Amniotic stem cell (primary cell): ENCODE results near the gene SPATA13.
A peak's percentile ranks its signal among the peaks of the same experiment; 100 is the strongest.
"Not testable (repeated sequence)": the region's sequence is repeated elsewhere in the genome, so short reads cannot be mapped to it uniquely, and the experiment has no call there.

Experiments used
- DNase-seq: peaks from one replicate; lab custom pipeline; 2025; lab: John Stamatoyannopoulos, UW

The SPATA13 gene

GRCh38 chr13:24196593-24197197, 36.2 kb downstream of the SPATA13 start:
- DNase-seq, result no peak

GRCh38 chr13:24199016-24199415, 38.5 kb downstream of the SPATA13 start:
- no peak for DNase-seq

GRCh38 chr13:24202215-24202614, 41.7 kb downstream of the SPATA13 start:
- no peak for DNase-seq

- no peak for DNase-seq
Observed at GRCh38 chr13:24203273-24203672, 42.8 kb downstream of the SPATA13 start.

- no peak for DNase-seq
Observed at GRCh38 chr13:24203811-24204210, 43.3 kb downstream of the SPATA13 start.

- DNase-seq, result not testable (repeated sequence)
Observed at GRCh38 chr13:24205076-24205475, 44.6 kb downstream of the SPATA13 start.

GRCh38 chr13:24207841-24208667, 47.5 kb downstream of the SPATA13 start:
- DNase-seq, result peak; percentile 65

- DNase-seq, result no peak
Observed at GRCh38 chr13:24209138-24209537, 48.6 kb downstream of the SPATA13 start.

- DNase-seq, result no peak
Observed at GRCh38 chr13:24212254-24212653, 51.7 kb downstream of the SPATA13 start.

GRCh38 chr13:24212674-24213073, 52.2 kb downstream of the SPATA13 start:
- DNase-seq, result no peak

- DNase-seq, result no peak
Observed at GRCh38 chr13:24213932-24214331, 53.4 kb downstream of the SPATA13 start.

GRCh38 chr13:24214528-24214927, 54.0 kb downstream of the SPATA13 start:
- DNase-seq, result no peak

- DNase-seq, result no peak
Observed at GRCh38 chr13:24215126-24215525, 54.6 kb downstream of the SPATA13 start.

GRCh38 chr13:24215732-24216131, 55.2 kb downstream of the SPATA13 start:
- no peak for DNase-seq

- DNase-seq, result no peak
Observed at GRCh38 chr13:24216176-24216575, 55.7 kb downstream of the SPATA13 start.

GRCh38 chr13:24216779-24217178, 56.3 kb downstream of the SPATA13 start:
- not testable (repeated sequence) for DNase-seq

GRCh38 chr13:24217601-24218281, 57.2 kb downstream of the SPATA13 start:
- no peak for DNase-seq

GRCh38 chr13:24218338-24218737, 57.8 kb downstream of the SPATA13 start:
- no peak for DNase-seq

GRCh38 chr13:24218977-24219376, 58.5 kb downstream of the SPATA13 start:
- DNase-seq, result no peak

- peak; percentile 80 for DNase-seq
Observed at GRCh38 chr13:24220086-24220703, 59.7 kb downstream of the SPATA13 start.

GRCh38 chr13:24221007-24221406, 60.5 kb downstream of the SPATA13 start:
- no peak for DNase-seq

GRCh38 chr13:24222756-24223155, 62.2 kb downstream of the SPATA13 start:
- DNase-seq, result no peak
